OCI-LY1 (cell line): Measurements from ENCODE around the gene QPRT.

ENCODE experiments used
- EZH2 ChIP-seq: fragments of 200-600 bp; sonication (generic), shearing (Covaris generic); IDR thresholded peaks from 2 replicates; pipeline ENCODE4 v1.8.0; 2017; ENCODE audit warnings: borderline replicate concordance, mixed run types, mild to moderate bottlenecking, antibody characterized with exemption, low read length, moderate library complexity, mixed read lengths
- TF ChIP-seq, protein P1 (sequence below): fragments of 200-600 bp; sonication (generic), shearing (Covaris generic); IDR thresholded peaks from 2 replicates; pipeline ENCODE4 v1.5.1; 2017; ENCODE audit warnings: mild to moderate bottlenecking, antibody characterized with exemption, low read length, moderate library complexity, mixed read lengths

DNA sequence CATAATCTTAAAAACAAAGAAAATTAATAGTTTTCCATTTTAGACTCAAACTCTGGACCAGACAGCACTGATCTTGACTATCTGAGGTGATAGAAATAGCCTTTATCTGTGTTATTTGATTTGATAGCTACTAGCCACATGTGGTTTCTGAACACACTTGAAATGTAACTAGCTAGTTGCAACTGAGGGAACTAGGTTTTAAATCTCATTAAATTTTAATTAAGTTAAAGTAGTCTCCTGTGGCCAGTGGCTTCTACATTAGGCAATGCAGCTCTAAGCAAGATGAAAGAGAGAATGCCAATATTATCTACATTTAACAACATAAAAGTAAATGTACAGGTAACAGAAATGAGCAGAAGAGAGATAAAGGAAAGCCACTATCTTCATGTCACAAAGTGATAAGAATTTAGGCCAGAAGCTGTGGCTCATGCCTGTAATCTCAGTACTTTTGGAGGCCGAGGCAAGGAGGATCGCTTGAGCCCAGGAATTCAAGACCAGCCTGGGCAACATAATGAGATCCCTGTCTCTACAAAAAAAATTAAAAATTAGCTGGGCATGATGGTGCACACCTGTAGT is 27.1 kb upstream of the QPRT start:
- TF ChIP-seq, protein P1, sequence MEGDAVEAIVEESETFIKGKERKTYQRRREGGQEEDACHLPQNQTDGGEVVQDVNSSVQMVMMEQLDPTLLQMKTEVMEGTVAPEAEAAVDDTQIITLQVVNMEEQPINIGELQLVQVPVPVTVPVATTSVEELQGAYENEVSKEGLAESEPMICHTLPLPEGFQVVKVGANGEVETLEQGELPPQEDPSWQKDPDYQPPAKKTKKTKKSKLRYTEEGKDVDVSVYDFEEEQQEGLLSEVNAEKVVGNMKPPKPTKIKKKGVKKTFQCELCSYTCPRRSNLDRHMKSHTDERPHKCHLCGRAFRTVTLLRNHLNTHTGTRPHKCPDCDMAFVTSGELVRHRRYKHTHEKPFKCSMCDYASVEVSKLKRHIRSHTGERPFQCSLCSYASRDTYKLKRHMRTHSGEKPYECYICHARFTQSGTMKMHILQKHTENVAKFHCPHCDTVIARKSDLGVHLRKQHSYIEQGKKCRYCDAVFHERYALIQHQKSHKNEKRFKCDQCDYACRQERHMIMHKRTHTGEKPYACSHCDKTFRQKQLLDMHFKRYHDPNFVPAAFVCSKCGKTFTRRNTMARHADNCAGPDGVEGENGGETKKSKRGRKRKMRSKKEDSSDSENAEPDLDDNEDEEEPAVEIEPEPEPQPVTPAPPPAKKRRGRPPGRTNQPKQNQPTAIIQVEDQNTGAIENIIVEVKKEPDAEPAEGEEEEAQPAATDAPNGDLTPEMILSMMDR: no peak
- TF ChIP-seq EZH2: no peak
